ENCODE results near the gene CDH4.

Gene CDH4

GRCh38 chr20:61361501-61361900 lies 109.4 kb downstream of the CDH4 start:
- no peak for DNase-seq

- DNase-seq: no peak
Measured at GRCh38 chr20:61364147-61364546, 112.1 kb downstream of the CDH4 start.

GRCh38 chr20:61366914-61367313 lies 114.9 kb downstream of the CDH4 start:
- no peak for DNase-seq

GRCh38 chr20:61369731-61370520 lies 117.9 kb downstream of the CDH4 start:
- DNase-seq: no peak

GRCh38 chr20:61370841-61371303 lies 118.8 kb downstream of the CDH4 start:
- DNase-seq: no peak

- DNase-seq: no peak
Measured at GRCh38 chr20:61371501-61372136, 119.6 kb downstream of the CDH4 start.

GRCh38 chr20:61372137-61373054 lies 120.3 kb downstream of the CDH4 start:
- DNase-seq: no peak

GRCh38 chr20:61373055-61373399 lies 121.0 kb downstream of the CDH4 start:
- no peak for DNase-seq

- no peak for DNase-seq
Measured at GRCh38 chr20:61373956-61374545, 122.0 kb downstream of the CDH4 start.

- DNase-seq: no peak
Measured at GRCh38 chr20:61376541-61377240, 124.6 kb downstream of the CDH4 start.

GRCh38 chr20:61378694-61379355 lies 126.8 kb downstream of the CDH4 start:
- no peak for DNase-seq

- no peak for DNase-seq
Measured at GRCh38 chr20:61379898-61380544, 128.0 kb downstream of the CDH4 start.

GRCh38 chr20:61380545-61380915 lies 128.5 kb downstream of the CDH4 start:
- no peak for DNase-seq

- DNase-seq: no peak
Measured at GRCh38 chr20:61382194-61382593, 130.1 kb downstream of the CDH4 start.

GRCh38 chr20:61385296-61385695 lies 133.2 kb downstream of the CDH4 start:
- no peak for DNase-seq

GRCh38 chr20:61385731-61386130 lies 133.7 kb downstream of the CDH4 start:
- no peak for DNase-seq

- no peak for DNase-seq
Measured at GRCh38 chr20:61387204-61387953, 135.3 kb downstream of the CDH4 start.

- no peak for DNase-seq
Measured at GRCh38 chr20:61387954-61388348, 135.9 kb downstream of the CDH4 start.

- no peak for DNase-seq
Measured at GRCh38 chr20:61389077-61389476, 137.0 kb downstream of the CDH4 start.

- no peak for DNase-seq
Measured at GRCh38 chr20:61391185-61391584, 139.1 kb downstream of the CDH4 start.

Data from NCI-H2029 (cell line).